GM19324 (cell line): ENCODE results near the gene ADGRB2.
A peak's percentile ranks its signal among the peaks of the same experiment; 100 is the strongest.

Source experiments
- ATAC-seq: cut with Tn5 transposase; IDR thresholded peaks from one replicate; pipeline ENCODE4 v1.9.1; 2021; ENCODE audit warnings: mild to moderate bottlenecking, moderate library complexity; ENCODE audit not compliant: unreplicated experiment, low FRiP score

ADGRB2 gene

GRCh38 chr1:31750858-31751510 is 13.2 kb downstream of the ADGRB2 start:
- no peak for ATAC-seq

GRCh38 chr1:31749785-31750735 is 14.1 kb downstream of the ADGRB2 start:
- ATAC-seq: no peak

GRCh38 chr1:31748365-31748764 is 15.8 kb downstream of the ADGRB2 start:
- ATAC-seq: no peak

- no peak for ATAC-seq
Measured at GRCh38 chr1:31747304-31747703, 16.8 kb downstream of the ADGRB2 start.

GRCh38 chr1:31746687-31747086 is 17.5 kb downstream of the ADGRB2 start:
- no peak for ATAC-seq

- no peak for ATAC-seq
Measured at GRCh38 chr1:31745946-31746670, 18.0 kb downstream of the ADGRB2 start.

- no peak for ATAC-seq
Measured at GRCh38 chr1:31745096-31745945, 18.8 kb downstream of the ADGRB2 start.

GRCh38 chr1:31744165-31744888 is 19.8 kb downstream of the ADGRB2 start:
- peak; percentile 55 for ATAC-seq

GRCh38 chr1:31742462-31743212 is 21.5 kb downstream of the ADGRB2 start:
- ATAC-seq: no peak

- ATAC-seq: no peak
Measured at GRCh38 chr1:31739346-31739745, 24.8 kb downstream of the ADGRB2 start.

- no peak for ATAC-seq
Measured at GRCh38 chr1:31736675-31737074, 27.5 kb downstream of the ADGRB2 start.

- no peak for ATAC-seq
Measured at GRCh38 chr1:31735571-31735970, 28.6 kb downstream of the ADGRB2 start.

GRCh38 chr1:31734582-31735107 is 29.5 kb downstream of the ADGRB2 start:
- ATAC-seq: no peak

GRCh38 chr1:31733389-31734219 is 30.5 kb downstream of the ADGRB2 start:
- no peak for ATAC-seq

GRCh38 chr1:31732751-31733289 is 31.3 kb downstream of the ADGRB2 start:
- no peak for ATAC-seq

GRCh38 chr1:31732343-31732742 is 31.8 kb downstream of the ADGRB2 start:
- ATAC-seq: no peak

- no peak for ATAC-seq
Measured at GRCh38 chr1:31731049-31731565, 33.0 kb downstream of the ADGRB2 start.
